ENCODE measurements around the gene SOS1.

The SOS1 gene

GRCh38 chr2:39124746-39125057, 3.9 kb upstream of the SOS1 start:
- Mint-ChIP-seq H3K27me3 (no peaks in the 10 kb centered on the region), H3K4me3 (peak overlapping the region; percentile 96), H3K27ac (peak overlapping the region; percentile 97), H3K4me1 (peaks cover 68% of the 10 kb centered on the region), H3K9me3 (no peaks in the 10 kb centered on the region), H3K36me3 (ENCODE audit: low read depth) (peaks cover under 1% of the 10 kb centered on the region)
- DNase-seq, result peak; percentile 23
- no peak for ATAC-seq

- Mint-ChIP-seq H3K27ac (peak overlapping the region; percentile 97), H3K9me3 (no peaks in the 10 kb centered on the region), H3K4me3 (peak overlapping the region; percentile 96), H3K36me3 (ENCODE audit: low read depth) (peaks cover 6% of the 10 kb centered on the region), H3K27me3 (no peaks in the 10 kb centered on the region), H3K4me1 (peaks cover 63% of the 10 kb centered on the region)
- ATAC-seq, result peak; percentile 71
- DNase-seq, result peak; percentile 97
Observed at GRCh38 chr2:39124000-39124745, 3.3 kb upstream of the SOS1 start.

GRCh38 chr2:39123436-39123999, 2.7 kb upstream of the SOS1 start:
- Mint-ChIP-seq H3K4me1 (peaks cover 60% of the 10 kb centered on the region), H3K27ac (peak overlapping the region; percentile 97), H3K36me3 (ENCODE audit: low read depth) (peaks cover 8% of the 10 kb centered on the region), H3K9me3 (no peaks in the 10 kb centered on the region), H3K4me3 (peak overlapping the region; percentile 96), H3K27me3 (no peaks in the 10 kb centered on the region)
- DNase-seq (no peak), ATAC-seq (no peak)

GRCh38 chr2:39121523-39122063, 742 bp upstream of the SOS1 start:
- ATAC-seq (no peak), DNase-seq (no peak)
- Mint-ChIP-seq H3K27me3 (no peaks in the 10 kb centered on the region), H3K4me3 (peak overlapping the region; percentile 85), H3K36me3 (ENCODE audit: low read depth) (peaks cover 15% of the 10 kb centered on the region), H3K27ac (peak overlapping the region; percentile 87), H3K4me1 (peaks cover 58% of the 10 kb centered on the region), H3K9me3 (no peaks in the 10 kb centered on the region)

GRCh38 chr2:39120521-39120770, 405 bp downstream of the SOS1 start:
- H3K4me3 Mint-ChIP-seq, result peak overlapping the region; percentile 93
- H3K27ac Mint-ChIP-seq, result no peak overlapping the region
- peak; percentile 16 for ATAC-seq
- H3K9me3 Mint-ChIP-seq, result no peaks in the 10 kb centered on the region
- no peak for DNase-seq
- H3K27me3 Mint-ChIP-seq, result no peaks in the 10 kb centered on the region
- H3K36me3 Mint-ChIP-seq (ENCODE audit: low read depth), result peaks cover 24% of the 10 kb centered on the region
- peaks cover 66% of the 10 kb centered on the region for H3K4me1 Mint-ChIP-seq

- ATAC-seq (peak; percentile 42), DNase-seq (peak; percentile 70)
- peaks cover 64% of the 10 kb centered on the region for H3K4me1 Mint-ChIP-seq
- H3K9me3 Mint-ChIP-seq, result no peaks in the 10 kb centered on the region
- peak overlapping the region; percentile 93 for H3K4me3 Mint-ChIP-seq
- H3K27me3 Mint-ChIP-seq, result no peaks in the 10 kb centered on the region
- peaks cover 25% of the 10 kb centered on the region for H3K36me3 Mint-ChIP-seq (ENCODE audit: low read depth)
- peak overlapping the region; percentile 90 for H3K27ac Mint-ChIP-seq
Observed at GRCh38 chr2:39119732-39120520, 925 bp downstream of the SOS1 start.

- H3K9me3 Mint-ChIP-seq, result no peaks in the 10 kb centered on the region
- ATAC-seq (no peak), DNase-seq (no peak)
- H3K27me3 Mint-ChIP-seq, result no peaks in the 10 kb centered on the region
- peak overlapping the region; percentile 90 for H3K27ac Mint-ChIP-seq
- H3K4me1 Mint-ChIP-seq, result peaks cover 59% of the 10 kb centered on the region
- peak overlapping the region; percentile 93 for H3K4me3 Mint-ChIP-seq
- peaks cover 28% of the 10 kb centered on the region for H3K36me3 Mint-ChIP-seq (ENCODE audit: low read depth)
Observed at GRCh38 chr2:39118786-39119499, 1.9 kb downstream of the SOS1 start.

- Mint-ChIP-seq H3K27me3 (no peaks in the 10 kb centered on the region), H3K4me1 (peaks cover 55% of the 10 kb centered on the region), H3K27ac (no peak overlapping the region), H3K36me3 (ENCODE audit: low read depth) (peaks cover 50% of the 10 kb centered on the region), H3K4me3 (no peak overlapping the region), H3K9me3 (no peaks in the 10 kb centered on the region)
- DNase-seq (no peak), ATAC-seq (no peak)
Observed at GRCh38 chr2:39115556-39115955, 5.3 kb downstream of the SOS1 start.

GRCh38 chr2:39114771-39115170, 6.1 kb downstream of the SOS1 start:
- Mint-ChIP-seq H3K4me1 (peaks cover 62% of the 10 kb centered on the region), H3K27me3 (no peaks in the 10 kb centered on the region), H3K4me3 (no peak overlapping the region), H3K27ac (no peak overlapping the region), H3K9me3 (no peaks in the 10 kb centered on the region), H3K36me3 (ENCODE audit: low read depth) (peaks cover 51% of the 10 kb centered on the region)
- ATAC-seq, result no peak
- no peak for DNase-seq

- H3K27ac Mint-ChIP-seq, result no peak overlapping the region
- H3K9me3 Mint-ChIP-seq, result no peaks in the 10 kb centered on the region
- DNase-seq (no peak), ATAC-seq (no peak)
- H3K4me1 Mint-ChIP-seq, result peaks cover 52% of the 10 kb centered on the region
- H3K36me3 Mint-ChIP-seq (ENCODE audit: low read depth), result peaks cover 28% of the 10 kb centered on the region
- no peaks in the 10 kb centered on the region for H3K27me3 Mint-ChIP-seq
- no peak overlapping the region for H3K4me3 Mint-ChIP-seq
Observed at GRCh38 chr2:39109537-39109936, 11.3 kb downstream of the SOS1 start.

GRCh38 chr2:39108377-39108776, 12.5 kb downstream of the SOS1 start:
- Mint-ChIP-seq H3K4me1 (peaks cover 49% of the 10 kb centered on the region), H3K36me3 (ENCODE audit: low read depth) (peaks cover 28% of the 10 kb centered on the region), H3K9me3 (no peaks in the 10 kb centered on the region), H3K4me3 (no peak overlapping the region), H3K27me3 (no peaks in the 10 kb centered on the region), H3K27ac (peak overlapping the region; percentile 1)
- no peak for ATAC-seq
- DNase-seq, result no peak

- Mint-ChIP-seq H3K27me3 (no peaks in the 10 kb centered on the region), H3K4me3 (no peak overlapping the region), H3K36me3 (ENCODE audit: low read depth) (peaks cover 29% of the 10 kb centered on the region), H3K9me3 (no peaks in the 10 kb centered on the region), H3K4me1 (peaks cover 49% of the 10 kb centered on the region), H3K27ac (peak overlapping the region; percentile 1)
- no peak for ATAC-seq
- DNase-seq, result no peak
Observed at GRCh38 chr2:39107724-39108273, 13.1 kb downstream of the SOS1 start.

- DNase-seq, result no peak
- peak overlapping the region; percentile 45 for H3K27ac Mint-ChIP-seq
- no peaks in the 10 kb centered on the region for H3K9me3 Mint-ChIP-seq
- H3K4me3 Mint-ChIP-seq, result no peak overlapping the region
- peaks cover 47% of the 10 kb centered on the region for H3K4me1 Mint-ChIP-seq
- no peaks in the 10 kb centered on the region for H3K27me3 Mint-ChIP-seq
- H3K36me3 Mint-ChIP-seq (ENCODE audit: low read depth), result peaks cover 23% of the 10 kb centered on the region
- no peak for ATAC-seq
Observed at GRCh38 chr2:39107156-39107555, 13.7 kb downstream of the SOS1 start.
